HG03196 (cell line): Measurements from ENCODE around the gene DPY30.
"Not testable (repeated sequence)": the region's sequence is repeated elsewhere in the genome, so short reads cannot be mapped to it uniquely, and the experiment has no call there.

Source experiments
- ATAC-seq: cut with Tn5 transposase; IDR thresholded peaks from one replicate; pipeline ENCODE4 v1.9.1; 2021; ENCODE audit not compliant: unreplicated experiment

Gene DPY30

DNA sequence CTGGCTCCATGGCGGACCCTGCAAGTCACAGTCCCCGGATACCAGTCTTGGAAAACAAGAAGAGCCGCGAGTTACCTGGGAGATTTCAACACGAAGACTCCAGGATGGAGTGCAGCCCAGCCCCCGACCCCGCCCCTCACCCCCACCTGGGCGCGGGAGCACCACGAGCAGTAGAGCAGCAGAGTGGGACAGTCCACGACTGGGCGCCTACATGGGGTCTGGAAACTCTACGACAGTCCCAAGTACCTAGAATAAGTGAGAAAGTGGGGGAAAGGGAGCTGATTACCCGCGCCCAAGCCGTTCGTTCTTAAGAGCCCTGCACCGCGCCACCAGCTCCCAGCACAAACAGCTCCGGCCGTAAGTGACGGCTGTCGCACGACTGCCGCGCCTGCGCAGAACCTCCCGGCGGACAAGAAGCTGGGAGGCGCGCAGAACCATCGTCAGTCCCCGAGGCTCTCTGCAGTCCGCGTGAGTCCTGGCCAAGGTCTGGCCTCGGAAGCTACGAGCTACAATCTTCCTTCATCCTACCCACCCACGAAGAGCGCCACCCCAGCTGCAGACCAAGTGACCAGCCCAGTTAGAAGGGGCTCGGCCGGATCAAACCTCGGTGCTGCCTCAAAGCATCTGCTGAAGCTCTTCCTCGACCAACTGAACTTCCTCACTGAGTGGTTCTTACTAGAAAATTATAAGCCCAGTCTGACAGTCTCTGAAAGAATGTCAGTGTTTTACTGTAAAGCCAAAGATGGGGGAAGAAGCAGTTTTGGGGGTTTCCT lies at the start of gene DPY30:
Gene DPY30, minus strand, starts transcription at position 359 of the 773 bp plus-strand sequence. Its CDS starts 349 bp downstream, at position 10.
- ATAC-seq = peak; percentile 90

DNA sequence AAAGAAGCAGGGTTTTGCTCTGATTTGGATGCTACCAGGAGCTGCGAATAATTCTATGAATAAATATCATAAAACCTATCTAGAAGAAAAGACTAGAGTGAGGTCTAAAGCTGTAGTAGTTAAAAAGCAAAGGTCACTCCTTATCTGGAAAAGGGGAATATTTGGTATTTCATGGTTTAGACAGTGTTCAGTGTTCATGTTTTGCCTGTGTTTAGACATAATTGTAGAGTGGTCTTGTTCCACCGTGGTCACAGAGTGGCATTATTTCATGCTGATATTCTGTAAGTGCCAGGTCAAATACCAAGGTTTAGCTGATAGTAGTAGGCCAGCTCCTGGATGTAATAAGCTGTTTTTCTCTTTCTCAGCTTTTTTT lies 34.5 kb upstream of the DPY30 start:
- no peak for ATAC-seq

DNA sequence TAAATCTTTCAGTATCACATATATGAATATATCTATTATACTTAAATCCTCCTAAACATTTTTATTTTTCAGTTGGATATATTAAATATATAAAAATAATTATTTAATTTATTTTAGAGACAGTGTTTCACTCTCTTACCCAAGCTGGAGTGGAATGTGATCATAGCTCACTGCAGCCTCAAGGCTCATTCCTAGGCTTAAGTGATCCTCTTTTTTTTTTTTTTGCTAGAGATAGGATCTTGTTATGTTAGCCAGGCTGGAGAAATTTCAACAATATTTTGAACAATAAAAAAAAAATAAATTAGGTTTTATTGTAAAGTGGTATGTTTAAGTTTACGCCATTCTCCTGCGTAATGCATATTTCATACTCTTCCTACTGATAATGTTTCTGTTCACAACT lies 27.9 kb upstream of the DPY30 start:
- ATAC-seq = no peak

DNA sequence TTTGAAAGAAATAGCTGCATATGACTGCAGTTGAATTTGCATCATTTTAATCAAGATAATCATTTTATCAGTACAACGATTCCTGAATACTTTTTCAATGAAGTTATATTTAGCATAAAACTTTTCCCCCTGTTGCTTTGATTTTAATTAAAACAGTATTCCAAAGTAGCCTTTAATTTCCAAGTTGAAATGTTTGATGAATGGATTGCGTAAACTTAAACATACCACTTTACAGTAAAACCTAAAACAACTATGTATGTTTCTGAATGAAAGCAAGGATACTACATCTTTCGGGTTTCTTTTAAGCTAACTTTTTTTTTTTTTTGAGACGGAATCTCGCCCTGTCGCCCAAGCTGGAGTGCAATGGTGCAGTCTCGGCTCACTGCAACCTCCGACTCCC lies 25.1 kb upstream of the DPY30 start:
- no peak for ATAC-seq

DNA sequence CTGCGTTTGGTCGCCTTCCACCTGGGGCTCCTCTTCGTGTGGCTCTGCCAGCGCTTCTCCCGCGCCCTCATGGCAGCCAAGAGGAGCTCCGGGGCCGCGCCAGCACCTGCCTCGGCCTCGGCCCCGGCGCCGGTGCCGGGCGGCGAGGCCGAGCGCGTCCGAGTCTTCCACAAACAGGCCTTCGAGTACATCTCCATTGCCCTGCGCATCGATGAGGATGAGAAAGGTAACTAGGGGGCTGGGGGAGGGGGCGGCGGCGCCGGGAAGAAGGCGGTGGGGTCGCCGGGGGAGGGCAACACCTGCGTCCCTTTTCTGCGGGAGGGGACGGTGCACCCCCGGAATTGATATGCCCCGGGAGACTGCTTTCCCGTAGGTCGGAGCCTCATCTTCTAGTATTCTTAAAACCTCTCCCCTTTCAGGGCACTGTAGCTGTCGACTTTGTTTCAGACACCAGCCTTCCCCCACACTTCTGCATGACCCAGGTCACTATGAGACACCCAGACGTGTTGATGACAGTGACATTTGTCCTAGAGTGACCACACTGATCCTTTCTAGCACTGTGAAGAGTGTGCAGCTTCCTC lies 24.5 kb upstream of the DPY30 start:
- ATAC-seq = no peak

DNA sequence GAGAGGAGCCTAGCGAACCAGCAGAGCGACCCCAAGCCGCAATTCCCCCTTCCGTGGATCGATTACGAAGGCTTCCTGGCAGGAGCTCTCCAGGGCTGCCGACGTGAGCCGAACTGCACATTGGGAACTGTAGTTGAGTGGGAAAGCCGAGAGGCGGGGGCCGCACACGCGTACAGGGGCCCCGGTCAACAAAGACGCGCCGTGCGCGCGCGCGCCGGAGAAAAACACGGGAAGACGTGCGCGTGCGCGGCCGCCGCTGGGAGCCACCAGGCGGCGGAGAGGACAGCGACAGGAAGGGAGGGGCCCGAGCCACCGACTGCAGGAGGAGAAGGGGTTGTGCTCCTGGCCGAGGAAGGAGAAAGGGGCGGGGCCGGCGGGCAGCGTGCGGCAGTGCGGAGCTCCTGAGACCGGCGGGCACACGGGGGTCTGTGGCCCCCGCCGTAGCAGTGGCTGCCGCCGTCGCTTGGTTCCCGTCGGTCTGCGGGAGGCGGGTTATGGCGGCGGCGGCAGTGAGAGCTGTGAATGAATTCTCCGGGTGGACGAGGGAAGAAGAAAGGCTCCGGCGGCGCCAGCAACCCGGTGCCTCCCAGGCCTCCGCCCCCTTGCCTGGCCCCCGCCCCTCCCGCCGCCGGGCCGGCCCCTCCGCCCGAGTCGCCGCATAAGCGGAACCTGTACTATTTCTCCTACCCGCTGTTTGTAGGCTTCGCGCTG lies 23.9 kb upstream of the DPY30 start, which contains the start of gene SPAST:
Gene SPAST, plus strand, starts transcription at position 247 of the 711 bp plus-strand sequence. Its CDS starts 276 bp downstream, at position 523.
- ATAC-seq = peak; percentile 96

DNA sequence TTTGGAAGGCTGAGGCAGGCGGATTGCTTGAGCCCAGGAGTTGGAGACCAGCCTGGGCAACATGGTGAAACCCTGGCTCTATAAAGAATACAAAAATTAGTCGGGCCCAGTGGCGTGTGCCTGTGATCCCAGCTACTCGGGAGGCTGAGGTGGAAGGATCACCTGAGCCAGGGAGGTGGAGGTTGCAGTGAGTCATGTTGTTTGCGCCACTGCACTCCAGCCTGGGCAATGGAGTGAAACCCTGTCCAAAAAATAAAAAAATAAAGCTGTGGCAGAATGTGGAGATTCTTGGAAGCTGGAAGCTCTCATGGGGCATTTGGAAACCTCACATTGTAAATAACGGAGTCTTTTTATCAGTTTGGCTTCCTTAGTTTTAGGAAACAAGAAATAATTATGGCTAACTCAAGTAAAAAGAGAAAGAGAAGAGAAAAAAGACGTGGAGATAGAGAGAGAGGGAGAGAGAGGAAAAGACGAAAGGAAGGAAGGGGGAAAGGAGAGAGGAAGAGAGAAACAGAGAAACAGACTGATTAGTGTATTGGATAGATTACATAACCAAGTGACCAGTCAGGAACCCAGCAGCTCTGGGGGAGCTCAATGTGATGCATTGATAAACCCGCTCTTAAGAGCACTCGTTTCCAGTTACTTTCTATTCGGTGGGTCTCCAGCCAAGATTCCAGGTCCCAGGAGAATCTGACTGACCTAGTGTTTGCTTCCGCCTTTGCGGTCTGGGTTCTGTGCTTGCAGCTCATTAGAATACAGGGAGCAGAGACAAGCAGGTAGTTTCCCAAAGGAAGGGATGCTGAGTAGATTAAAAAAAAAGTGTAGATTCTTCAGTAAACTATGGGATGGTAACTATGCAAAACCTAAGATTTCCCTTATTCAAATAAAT lies 22.6 kb upstream of the DPY30 start:
- ATAC-seq = no peak

DNA sequence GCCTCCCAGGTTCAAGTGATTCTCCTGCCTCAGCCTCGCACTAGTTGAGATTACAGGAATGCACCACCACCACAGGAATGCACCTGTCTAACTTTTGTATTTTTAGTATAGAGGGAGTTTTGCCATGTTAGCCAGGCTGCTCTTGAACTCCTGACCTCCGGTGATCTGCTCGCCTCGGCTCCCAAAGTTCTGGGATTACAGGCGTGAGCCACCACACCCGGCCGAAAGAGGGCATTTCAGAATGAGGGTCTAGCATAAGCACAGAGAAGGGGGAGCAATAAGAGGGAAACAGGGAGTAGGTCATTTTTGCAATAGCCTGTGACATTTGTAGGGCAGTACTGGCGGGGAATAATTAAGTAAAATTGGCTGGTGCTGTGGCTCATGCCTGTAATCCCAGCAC lies 21.8 kb upstream of the DPY30 start:
- no peak for ATAC-seq

DNA sequence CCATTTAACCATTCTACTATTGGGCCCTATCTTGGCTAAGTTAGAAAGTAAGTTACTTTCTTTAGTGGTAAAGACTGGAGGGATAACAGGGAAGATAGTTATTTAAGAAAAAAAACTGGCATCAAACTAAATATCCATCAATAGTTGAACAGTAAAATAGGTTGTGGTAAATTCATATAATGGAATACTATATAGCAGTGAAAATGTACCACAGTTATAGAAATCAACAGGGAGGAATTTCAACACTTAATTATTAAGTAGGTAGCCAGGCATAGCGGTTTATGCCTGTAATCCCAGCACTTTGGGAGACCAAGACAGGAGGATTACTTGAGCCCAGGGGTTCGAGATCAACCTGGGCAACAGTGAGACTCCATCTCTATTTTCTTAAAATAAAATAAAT lies 20.7 kb upstream of the DPY30 start:
- ATAC-seq = no peak

DNA sequence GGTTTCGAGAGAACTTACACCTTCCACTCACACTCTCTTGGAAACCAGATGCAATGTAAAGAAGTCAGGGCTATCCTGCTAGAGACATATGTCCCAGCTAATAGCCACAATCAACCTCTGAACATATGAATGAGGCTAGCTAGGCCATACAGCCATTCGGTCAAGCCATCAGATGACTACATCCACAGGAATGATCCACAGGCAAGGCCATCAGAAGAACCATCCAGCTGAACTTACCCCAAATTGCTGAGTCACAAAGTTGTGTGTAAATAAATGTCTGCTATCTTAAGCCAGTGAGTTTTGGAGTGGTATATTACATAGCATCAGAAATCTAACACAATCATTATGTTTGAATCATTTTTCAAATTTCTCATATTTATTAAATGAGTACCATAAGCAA lies 18.5 kb upstream of the DPY30 start:
- ATAC-seq = no peak

DNA sequence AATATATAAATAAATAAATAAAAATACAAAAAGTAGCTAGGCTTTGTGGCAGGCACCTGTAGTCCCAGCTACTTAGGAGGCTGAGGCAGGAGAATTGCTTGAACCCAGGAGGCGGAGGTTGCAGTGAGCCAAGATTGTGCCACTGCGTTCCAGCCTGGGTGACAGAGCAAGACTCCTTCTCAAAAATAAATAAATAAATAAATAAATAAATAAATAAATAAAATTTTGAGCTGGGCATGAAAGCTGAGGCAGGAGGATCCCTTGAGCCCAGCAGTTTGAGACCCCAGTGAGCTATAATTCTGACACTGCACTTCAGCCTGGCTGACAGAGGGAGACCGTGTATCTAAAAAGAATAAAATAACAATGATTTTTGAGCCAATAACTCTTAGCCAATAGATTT lies 15.0 kb upstream of the DPY30 start:
- not testable (repeated sequence) for ATAC-seq

DNA sequence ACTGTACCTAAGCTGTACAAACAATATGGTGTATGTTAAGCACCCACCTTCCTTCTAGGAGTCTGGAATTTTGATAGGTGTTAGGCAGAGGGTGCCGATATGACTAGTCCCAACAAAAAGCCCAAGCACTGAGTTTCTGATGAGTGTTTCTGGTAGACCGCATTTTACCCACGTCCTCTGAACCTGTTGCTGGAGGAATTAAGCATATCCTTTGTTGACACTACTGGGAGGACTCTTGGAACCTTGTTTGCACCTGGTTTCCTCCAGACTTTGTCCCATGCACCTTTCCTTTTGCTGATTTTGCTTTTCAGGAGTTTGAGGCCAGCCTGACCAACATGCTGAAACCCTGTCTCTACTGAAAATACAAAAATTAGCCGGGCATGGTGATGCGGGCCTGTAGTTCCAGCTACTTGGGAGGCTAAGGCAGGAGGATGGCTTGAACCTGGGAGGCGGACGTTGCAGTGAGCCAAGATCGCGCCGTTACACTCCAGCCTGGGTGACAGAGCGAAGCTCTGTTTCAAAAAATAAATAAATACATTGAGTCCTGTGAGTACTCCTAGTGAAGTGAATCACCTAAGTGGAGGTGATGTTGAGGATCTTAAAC lies 12.3 kb upstream of the DPY30 start:
- ATAC-seq = no peak

DNA sequence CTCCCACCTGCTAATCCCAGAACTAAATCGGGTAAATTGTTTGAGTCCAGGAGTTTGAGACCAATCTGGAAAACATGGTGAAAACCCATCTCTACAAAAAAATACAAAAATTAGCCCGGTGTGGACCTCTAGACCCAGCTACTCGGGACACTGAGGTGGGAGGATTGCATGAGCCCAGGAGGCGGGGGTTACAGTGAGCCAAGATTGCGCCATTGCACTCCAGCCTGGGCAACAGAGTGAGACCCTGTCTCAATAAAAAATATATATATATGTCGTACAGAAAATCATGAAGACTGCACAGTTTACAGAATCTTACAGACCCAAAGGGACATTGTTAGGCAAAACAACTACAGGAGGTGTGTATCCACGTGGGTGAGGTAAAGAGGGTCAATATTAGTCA lies 4.0 kb upstream of the DPY30 start:
- no peak for ATAC-seq

DNA sequence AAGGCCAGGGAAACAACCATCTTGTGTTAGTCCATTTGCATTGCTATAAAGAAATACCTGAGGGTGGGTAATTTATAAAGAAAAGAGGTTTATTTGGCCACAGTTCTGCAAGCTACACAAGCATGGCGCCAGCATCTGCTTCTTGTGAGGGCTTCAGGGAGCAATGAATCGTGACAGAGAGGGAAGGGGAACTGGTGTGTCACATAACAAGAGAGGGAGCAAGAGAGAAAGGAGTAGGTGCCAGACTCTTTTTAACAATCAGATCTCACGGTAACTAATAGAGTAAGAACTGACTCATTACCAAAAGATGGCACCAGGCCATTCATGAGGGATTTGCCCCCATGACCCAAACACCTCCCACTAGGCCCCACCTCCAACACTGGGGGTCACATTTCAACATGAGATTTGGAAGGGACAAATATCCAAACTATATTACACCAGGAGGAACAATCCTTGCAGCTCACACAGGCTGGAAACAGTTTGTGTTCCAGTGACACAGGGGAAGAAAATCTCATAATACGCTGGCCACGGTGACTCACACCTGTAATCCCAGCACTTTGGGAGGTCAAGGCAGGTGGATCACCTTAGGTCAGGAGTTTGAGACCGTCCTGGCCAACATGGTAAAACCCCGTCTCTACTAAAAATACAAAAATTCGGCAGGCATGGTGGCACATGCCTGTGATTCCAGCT lies 5.3 kb downstream of the DPY30 start:
- not testable (repeated sequence) for ATAC-seq

DNA sequence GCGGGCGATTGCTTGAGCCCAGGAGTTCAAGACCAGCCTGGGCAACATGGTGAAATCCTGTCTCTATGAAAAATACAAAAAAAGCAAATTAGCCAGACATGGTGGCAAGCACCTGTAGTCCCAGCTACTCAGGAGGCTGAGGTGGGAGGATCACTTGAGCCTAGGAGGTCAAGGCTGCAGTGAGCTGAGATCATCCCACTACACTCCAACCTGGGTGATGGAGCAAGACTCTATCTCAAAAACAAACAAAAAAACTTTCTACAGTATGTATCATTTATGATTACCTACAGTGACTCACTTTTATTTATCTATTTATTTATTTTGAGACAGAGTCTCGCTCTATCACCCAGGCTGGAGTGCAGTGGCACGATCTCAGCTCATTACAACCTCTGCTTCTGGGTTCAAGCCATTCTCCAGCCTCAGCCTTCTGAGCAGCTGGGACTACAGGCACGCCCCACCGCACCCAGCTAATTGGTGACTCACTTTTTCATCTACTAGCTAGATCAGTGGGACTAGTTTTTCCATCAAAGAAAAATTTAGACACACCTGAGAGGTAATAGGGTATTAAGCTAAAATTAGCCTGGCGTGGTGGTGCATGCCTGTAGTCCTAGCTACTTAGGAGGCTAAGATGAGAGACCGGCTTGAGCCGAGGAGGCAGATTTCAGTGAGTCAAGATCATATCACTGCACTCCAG lies 20.7 kb downstream of the DPY30 start:
- not testable (repeated sequence) for ATAC-seq

DNA sequence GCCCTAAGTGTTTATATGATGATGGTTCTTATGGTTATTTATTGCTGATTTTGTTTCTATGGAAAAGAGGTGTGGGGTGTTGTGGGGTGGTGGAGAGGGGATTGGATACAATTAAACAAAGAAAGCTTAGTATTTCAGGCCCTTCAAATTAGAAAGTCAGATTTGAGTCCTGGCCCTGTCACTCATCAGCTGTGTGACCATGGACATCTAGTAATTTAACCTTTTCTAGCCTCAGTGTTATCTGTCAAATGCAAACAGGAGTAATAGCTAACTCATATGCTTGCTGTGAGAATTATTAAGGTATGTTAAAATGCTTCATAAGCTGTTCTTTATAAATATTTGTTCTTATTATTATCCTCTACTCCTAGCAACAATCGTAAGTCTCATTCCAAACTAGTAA lies 26.7 kb downstream of the DPY30 start:
- ATAC-seq = no peak

DNA sequence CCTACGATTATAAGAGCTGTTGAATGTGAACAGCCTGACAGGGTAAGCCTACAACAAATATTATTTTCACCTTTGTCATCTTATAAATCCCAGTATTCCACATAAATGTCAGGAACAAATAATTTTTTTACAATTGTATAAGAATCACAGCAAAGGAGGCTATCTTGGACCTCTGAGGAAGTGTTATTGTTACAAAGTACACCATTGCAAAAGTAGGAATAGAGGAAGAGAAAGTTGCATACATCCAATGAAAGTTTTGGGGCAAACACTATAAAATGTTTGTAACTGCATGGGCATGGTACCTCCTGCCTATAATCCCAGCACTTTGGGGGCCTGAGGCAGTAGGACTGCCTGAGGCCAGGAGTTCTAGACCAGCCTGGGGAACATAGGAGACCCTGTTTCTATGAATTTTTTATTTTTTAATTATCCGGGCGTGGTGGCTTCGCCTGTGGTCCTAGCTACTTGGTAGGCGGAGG lies 28.1 kb downstream of the DPY30 start:
- ATAC-seq = no peak

DNA sequence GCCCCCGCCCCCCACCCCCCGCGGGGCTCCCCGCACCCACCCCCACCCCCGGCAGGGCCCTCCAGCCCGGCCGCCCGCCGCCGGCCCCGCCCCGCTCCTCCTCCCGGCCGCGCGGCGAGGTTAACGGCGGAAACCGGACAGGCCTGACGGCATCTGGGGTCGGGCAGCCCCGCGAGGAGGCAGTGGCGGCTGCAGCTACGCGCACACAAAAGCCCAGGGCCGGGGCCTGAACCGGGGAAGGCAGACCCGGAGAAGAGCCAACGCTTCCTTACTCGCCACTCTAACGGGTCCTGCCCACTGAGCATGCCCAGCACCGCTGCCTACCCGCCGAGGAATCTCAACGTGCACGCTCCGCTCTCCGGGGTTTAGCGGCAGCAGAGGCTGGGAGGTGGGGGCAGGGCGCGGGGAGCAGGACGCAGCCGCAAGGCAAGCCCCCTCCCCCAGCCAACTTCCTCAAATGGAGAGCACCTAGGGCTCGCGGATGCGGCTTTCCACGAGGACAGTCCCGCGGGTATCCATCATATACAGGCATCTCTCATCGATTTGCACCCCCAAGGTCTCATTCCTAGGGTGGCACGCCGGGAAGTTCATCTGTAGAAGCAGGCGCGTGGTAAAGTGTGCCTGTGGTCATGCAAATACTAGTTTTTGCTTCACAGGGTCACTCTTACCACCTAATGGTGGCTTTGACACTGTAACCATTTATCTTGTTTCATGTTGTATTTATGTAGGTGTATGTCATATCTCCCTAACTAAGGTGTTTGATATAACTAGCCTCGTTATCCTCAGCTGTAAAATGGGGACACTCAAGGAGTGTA lies 28.7 kb downstream of the DPY30 start, which contains the start of gene MEMO1:
Gene MEMO1, minus strand, starts transcription at position 339 of the 815 bp plus-strand sequence. CDS start 761 bp downstream, outside the sequence.
- peak; percentile 64 for ATAC-seq
